Measurements from ENCODE around the gene SLC16A12. TPM values are rescaled to one million over a fixed set of nuclear protein-coding genes. Genes with fewer than 3 reads are reported as not detected.

Gene SLC16A12
- total and polyA plus RNA-seq, 2 of the 13 experiments (the other 11 are each of a cell fraction or from before 2014, with no cell fraction given), result 0.02 TPM; not detected in 1

- no peaks in the 10 kb centered on the region for H3K9me3 ChIP-seq (ENCODE audit: low read length)
- peaks cover 10% of the 10 kb centered on the region for H3K4me1 ChIP-seq (ENCODE audit: insufficient read depth, low read length)
- BruUV-seq (replicated peaks), result no TSS peak
- no peak overlapping the region for H3K9ac ChIP-seq (ENCODE audit: insufficient read depth, low read depth, low read length)
- no peak overlapping the region for H3K4me3 ChIP-seq (replicated peaks in 1 of 3; ENCODE audit: insufficient read depth in 1 of 3, low read depth in 2 of 3, low read length in 3 of 3)
- H3K27me3 ChIP-seq (ENCODE audit: control insufficient read depth in 1 of 2, insufficient read depth in 2 of 2, low read length in 2 of 2), result no peaks in the 10 kb centered on the region; a peak in 1 of 5 replicates
- ChIA-PET POLR2A (no interaction called here), CTCF (ENCODE audit: low intra/inter-chr PET ratio, low total read pairs) (no interaction called here)
- H4K20me1 ChIP-seq (ENCODE audit: insufficient read depth, low read length), result no peaks in the 10 kb centered on the region
- H3K27ac ChIP-seq (ENCODE audit: extremely low read length, insufficient read depth, low read length), result no peak overlapping the region
- 0% methylated on average over 2 of the region's 2 CpGs for WGBS (ENCODE audit: low lambda C conversion rate)
- FAIRE-seq, result no peak
- H3K4me2 ChIP-seq (ENCODE audit: low read depth, low read length), result no peak overlapping the region
- in situ Hi-C loops (cut with HindIII; ENCODE audit: extremely low pct_ligation_motif_present, low pct_unique_long_range_greater_than_20kb) (no loop called here), intact Hi-C loops (cut with micrococcal nuclease; ENCODE audit: unreplicated experiment) (no loop called here)
- no peak overlapping the region for H2AFZ ChIP-seq (ENCODE audit: low read length)
- no peak for DNase-seq (ENCODE audit: low spot score)
- no peaks in the 10 kb centered on the region for H3K36me3 ChIP-seq (replicated peaks in 1 of 2; ENCODE audit: control insufficient read depth in 1 of 2, insufficient read depth in 2 of 2, low read length in 2 of 2)
- ATAC-seq, result no peak
- H3K79me2 ChIP-seq (ENCODE audit: insufficient read depth, low read length), result no peaks in the 10 kb centered on the region
- no peak for TF ChIP-seq FOXO1 (CRISPR knock-in tag; IDR thresholded peaks at IDR 0.05)
- no peak for TF ChIP-seq SPEN (CRISPR knock-in tag; IDR thresholded peaks at IDR 0.05; ENCODE audit: low read depth)
- no peak for TF ChIP-seq RNF219 (CRISPR knock-in tag; IDR thresholded peaks at IDR 0.05)
- no peak for TF ChIP-seq ZNF367 (CRISPR knock-in tag; IDR thresholded peaks at IDR 0.05; ENCODE audit: borderline replicate concordance)
- TF ChIP-seq ZNF878 (CRISPR knock-in tag; IDR thresholded peaks at IDR 0.05), result no peak
- TF ChIP-seq ZNF687 (CRISPR knock-in tag; IDR thresholded peaks at IDR 0.05), result no peak
- no peak for TF ChIP-seq ZFP91 (CRISPR knock-in tag; IDR thresholded peaks at IDR 0.05; ENCODE audit: borderline replicate concordance)
- no peak for TF ChIP-seq HNF4G (IDR thresholded peaks at IDR 0.05; ENCODE audit: borderline replicate concordance, low read depth, low read length)
- TF ChIP-seq HNF4G (CRISPR knock-in tag; IDR thresholded peaks at IDR 0.05; ENCODE audit: borderline replicate concordance, low read depth), result no peak
- TF ChIP-seq MTA3 (CRISPR knock-in tag; IDR thresholded peaks at IDR 0.05), result no peak
- TF ChIP-seq ZBTB7A (CRISPR knock-in tag; IDR thresholded peaks at IDR 0.05), result no peak
- TF ChIP-seq CREB1 (IDR thresholded peaks at IDR 0.05), result no peak
- no peak for TF ChIP-seq CREB1 (CRISPR knock-in tag; IDR thresholded peaks at IDR 0.05)
- TF ChIP-seq ZNF570 (CRISPR knock-in tag; IDR thresholded peaks at IDR 0.05; ENCODE audit: borderline replicate concordance), result no peak
- no peak for TF ChIP-seq RNF2 (conservative IDR thresholded peaks at IDR 0.05; ENCODE audit: low read depth)
- no peak for TF ChIP-seq FOXO4 (CRISPR knock-in tag; conservative IDR thresholded peaks at IDR 0.05)
- TF ChIP-seq NFKB2 (CRISPR knock-in tag; IDR thresholded peaks at IDR 0.05; ENCODE audit: borderline replicate concordance), result no peak
These were observed 70.2 kb downstream of the SLC16A12 start for GRCh38 chr10:89465196-89465595.
